Putamen (tissue), 1 donor: ENCODE results near the gene HOXA9.
A peak's percentile ranks its signal among the peaks of the same experiment; 100 is the strongest.

Experiments used
- DNase-seq: peaks from one replicate; pipeline ENCODE4 v3.0.0-alpha.2; 2016; ENCODE audit warnings: low spot score

HOXA9 gene

DNA sequence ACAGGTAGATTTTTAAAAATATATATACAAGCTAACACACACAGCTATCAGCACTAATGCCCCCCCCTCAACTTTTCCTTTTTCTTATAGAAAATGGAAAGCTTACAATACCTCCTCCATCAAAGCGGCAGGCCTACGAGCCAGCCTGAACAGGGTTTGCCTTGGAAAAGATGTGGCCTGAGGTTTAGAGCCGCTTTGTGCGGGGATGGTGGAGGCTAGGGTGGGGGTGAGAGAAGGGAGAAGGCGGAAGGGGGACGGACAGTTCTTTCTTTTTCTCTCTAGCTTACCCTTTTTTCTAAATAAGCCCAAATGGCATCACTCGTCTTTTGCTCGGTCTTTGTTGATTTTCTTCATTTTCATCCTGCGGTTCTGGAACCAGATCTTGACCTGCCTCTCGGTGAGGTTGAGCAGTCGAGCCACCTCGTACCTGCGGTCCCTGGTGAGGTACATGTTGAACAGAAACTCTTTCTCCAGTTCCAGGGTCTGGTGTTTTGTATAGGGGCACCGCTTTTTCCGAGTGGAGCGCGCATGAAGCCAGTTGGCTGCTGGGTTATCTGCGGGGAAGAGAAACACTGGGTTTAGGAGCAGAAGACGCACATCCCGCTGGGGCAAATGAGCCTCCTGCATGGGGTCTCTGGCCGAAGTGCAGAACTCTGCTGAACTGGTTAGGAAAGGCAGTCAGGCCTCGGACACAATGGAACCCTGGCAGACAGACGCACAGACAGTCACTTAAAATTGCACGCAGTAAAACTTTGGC lies 1.9 kb downstream of the HOXA9 start:
- DNase-seq, result no peak

DNA sequence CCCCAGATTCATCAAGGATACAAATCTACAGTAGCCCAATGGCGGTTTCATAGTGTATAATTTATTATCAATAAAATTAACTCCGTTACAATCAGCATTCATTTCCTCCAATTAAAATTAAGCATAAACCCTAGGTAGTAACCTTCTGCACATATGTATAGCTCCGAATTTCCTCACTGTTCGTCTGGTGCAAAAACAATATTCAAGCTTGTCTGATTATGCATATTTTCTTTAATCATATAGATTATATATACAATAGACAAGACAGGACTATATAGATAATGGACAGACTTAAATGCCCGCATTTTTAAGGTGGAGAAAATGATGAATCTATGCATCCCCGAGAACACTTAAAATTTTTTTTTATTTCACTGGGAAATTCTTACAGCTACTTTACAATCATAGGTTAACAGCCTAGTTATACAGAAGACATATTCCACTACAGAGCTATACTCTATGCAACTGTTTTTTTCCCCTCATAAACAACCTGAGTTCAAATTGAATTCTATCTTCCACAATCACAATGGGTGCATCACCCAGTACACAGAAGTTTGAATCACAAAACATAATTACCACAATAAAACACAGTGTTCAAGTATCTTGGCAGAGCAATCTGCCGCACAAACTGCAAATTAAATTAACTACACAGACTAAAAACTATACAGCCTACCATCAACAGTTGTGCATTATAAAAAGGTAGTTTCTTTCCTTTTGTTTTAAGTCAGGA lies 2.6 kb downstream of the HOXA9 start:
- no peak for DNase-seq

DNA sequence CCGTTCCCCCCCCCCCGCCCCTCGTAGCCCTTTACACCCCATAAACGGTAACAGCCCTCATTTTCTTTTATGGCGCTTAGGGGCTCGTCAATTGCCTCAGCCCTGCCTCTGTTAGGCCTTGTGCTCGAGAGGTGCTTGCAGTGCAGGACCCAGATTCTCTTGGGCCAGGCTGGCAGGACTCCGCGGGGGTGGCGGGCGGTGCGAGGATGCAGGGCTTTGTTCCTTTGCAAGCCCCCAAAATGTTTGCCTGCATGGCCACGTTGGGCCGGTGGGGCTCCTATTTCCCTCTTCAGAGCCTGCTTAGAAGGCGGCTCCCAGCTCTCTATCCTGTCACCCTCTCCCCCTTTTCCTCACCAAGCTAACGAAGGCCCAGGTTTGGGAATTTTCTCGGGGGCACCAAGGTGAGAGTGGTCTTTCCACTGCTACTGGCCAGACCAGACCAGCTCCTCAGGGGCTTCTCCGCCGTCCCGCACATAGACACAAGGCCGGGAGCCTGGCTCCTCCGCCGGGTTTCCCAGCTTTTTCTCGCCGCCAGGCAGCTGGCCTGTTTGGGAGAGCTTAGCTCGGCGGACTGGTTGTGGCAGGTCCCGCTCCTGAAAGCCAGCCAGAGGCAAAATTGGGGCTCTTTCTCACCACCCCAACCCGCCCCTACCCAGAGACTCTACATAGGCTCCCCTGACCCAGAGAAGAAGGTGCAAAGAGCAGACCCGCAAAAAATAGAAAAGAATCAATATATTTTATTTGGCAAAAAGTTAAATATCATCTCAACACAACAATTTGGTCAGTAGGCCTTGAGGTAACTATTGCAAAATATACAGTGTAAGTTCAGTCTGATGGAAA lies 3.4 kb downstream of the HOXA9 start:
- DNase-seq, result no peak

DNA sequence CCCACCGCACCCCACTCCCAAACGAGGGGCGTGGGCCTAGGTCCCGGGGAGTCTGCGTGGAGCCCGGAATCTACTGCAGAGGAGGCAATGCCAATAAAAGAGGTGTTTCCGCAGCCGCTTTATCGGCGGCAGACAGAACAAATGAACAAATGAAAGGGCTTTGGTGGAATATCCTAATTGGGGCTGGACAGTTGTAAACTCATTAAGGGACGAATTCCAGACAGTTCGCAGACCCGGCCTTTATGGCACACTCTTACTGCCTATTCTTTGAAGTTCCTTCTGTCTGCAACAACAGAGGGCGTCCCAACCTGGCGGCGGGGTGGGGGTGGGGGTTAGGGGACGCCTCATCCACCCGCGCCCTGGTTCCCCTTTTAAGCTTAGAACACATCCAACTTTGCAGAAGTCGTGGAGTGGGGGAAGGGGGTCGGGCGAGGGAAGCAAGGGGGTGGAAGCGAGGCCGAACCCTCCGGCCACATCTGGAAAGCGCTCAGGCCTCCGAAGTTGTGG lies 4.1 kb downstream of the HOXA9 start:
- DNase-seq, result no peak

DNA sequence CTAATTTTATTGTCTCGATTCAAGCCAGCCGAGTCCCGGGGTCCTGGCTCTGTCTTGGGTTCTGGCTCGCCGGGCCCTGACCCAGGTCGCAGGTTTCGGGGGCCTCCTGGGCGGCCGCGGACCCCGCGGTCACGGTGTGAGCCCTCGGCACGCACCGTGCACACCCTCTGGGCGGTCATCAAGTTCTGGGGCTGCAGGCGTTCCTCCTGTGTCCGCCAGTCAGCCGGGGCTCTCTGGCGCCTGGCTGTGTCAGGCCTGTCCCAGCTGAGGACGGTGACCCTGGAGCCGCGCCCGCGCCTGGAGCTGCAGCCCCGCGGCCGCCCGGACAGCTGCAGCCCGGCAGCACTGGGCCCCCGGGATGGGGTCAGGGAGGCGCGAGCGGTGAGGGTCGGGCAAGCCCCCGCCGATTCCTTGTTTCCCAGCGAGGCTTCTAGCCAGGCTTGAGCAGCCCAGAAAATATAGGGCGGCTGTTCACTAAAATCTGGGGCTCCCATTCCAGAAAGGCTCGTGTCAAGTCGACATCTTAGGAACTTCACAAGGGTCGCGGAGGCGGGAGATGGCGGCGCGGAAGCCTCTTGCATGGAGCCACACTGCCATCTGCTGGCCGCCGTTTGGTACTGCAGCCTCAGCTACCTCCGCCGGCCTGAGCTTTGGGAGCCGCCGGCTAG lies 4.7 kb downstream of the HOXA9 start:
- peak; percentile 71 for DNase-seq

DNA sequence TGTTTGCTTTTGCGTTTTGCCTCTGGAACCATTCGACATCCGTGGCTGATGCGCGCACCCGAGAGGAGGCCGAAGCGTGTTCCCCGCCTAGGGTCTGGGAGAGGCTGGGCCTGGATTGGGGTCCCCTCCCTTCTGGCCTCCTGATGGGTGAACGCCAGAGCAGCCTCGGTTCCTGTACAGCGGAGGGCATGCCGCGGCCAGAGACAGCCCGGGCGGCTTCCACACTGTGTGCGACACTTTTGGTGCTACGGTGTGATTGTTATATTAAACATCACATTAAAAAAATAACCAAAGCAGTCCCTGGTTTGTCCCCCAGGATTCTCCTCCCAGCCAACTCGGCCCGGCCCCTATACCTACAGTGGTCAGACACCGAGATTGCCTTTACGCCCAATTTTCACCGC lies 5.2 kb downstream of the HOXA9 start:
- DNase-seq, result no peak

DNA sequence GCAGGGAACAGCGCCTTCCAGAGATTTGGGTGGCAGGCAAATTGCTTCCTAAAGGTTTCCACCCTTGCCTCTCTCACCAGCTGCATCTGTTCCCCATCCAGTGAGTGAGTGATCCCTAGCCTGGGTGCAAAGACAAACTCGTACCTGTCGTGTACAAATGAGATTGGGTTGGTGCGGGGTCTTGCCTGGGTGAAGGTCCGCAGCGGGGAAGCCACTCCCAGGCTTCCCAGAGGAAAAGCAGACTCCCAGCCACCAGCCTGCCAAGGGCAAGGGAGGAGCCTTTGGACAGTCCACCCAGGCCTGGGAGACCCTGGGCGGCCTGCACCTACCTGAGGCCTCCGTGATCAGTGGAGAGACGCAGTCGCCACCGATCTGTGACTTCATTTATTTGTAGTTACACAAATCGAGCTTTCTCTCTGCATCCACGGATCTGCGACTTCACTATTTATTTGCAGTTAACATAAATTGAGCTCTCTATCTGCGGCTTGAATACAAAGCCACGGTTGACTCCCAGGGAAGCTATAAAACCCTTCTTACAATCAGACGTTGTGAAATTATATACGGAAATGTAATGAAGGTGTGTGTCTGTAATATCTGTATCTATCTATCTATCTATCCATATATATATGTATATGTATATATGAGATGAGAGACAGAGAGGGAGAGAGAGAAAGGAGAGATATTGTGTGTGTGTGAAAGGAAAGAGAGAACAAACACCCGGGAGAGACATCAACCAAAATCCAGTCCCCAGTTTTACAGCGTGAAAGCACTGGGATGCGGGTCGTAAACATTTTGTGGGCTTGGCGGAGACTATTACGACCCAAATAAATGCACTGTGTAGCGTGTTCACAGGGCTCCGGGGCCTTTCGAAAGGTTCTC lies 5.8 kb downstream of the HOXA9 start:
- DNase-seq, result no peak

DNA sequence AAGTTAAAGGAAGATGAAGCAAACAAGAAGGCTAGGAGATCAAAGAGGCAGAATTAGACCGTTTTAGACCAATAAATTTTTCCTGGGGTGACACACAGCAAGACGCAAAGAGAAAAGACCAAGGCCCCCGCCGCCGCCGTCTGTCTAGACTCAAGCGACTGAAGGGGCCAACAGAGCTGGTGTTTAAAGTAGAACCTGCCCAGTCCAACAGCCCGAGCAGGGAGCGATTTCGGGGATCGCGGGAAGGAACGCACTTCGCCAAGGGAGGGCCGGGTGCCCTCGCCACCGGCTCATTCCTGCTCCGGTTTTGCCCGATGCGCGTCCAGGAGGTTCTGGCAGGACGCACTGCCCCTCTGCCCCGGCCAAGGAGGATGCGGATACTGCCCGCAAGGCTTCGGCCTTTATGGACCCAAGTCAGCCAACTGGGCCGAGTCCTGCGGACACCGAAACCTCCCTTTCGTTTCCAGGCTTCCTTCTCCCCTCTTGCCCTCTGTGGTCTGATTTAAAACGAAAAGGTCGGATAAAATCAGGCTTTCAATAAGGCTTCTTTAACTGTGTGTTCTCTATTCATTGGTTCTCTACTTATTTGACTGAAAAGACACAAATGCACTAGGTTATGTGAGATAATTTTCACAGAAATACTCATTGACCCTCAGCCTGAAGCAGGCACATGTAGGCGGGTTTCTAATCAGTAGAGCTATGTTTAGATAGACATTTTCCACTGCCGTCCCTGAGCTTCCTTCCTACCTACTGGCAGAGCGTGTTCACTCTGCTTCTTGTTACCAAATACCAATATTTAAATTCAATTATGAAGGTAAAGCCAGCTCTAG lies 6.7 kb downstream of the HOXA9 start:
- DNase-seq, result no peak

DNA sequence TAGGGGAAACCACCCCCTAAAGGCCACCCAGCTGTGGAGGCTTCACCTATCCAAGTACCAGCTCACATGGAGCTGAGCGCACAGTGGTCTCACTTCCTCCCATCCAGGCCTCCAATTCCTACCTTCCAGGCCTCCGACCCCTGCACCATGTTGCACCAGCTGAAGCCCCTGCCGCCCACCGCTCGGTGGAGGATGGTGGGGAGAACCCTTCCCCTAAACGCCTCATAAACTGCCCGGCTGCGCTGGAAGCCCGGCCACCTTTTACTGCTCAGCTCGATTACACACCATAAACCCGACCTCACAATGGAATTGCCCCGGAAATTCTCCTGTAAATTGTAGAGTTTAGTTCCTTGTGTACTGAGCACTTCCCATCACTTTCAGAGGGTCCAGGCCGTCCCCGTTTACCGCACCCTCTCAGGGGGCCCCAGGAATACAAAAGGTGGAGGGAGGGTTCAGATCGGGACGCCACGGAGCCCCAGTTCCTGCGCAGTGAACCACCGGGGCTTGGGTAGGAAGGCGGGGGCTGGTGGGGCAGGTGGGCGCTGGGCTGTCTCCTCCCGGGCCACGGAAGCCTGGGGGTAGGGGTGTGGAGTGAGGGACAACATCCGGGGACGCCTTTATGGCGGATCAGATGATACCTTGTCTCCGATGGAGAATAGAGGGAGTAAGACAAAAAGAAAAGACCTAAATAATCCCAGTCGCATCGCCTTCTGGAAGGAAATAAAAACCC lies 7.5 kb downstream of the HOXA9 start:
- no peak for DNase-seq

DNA sequence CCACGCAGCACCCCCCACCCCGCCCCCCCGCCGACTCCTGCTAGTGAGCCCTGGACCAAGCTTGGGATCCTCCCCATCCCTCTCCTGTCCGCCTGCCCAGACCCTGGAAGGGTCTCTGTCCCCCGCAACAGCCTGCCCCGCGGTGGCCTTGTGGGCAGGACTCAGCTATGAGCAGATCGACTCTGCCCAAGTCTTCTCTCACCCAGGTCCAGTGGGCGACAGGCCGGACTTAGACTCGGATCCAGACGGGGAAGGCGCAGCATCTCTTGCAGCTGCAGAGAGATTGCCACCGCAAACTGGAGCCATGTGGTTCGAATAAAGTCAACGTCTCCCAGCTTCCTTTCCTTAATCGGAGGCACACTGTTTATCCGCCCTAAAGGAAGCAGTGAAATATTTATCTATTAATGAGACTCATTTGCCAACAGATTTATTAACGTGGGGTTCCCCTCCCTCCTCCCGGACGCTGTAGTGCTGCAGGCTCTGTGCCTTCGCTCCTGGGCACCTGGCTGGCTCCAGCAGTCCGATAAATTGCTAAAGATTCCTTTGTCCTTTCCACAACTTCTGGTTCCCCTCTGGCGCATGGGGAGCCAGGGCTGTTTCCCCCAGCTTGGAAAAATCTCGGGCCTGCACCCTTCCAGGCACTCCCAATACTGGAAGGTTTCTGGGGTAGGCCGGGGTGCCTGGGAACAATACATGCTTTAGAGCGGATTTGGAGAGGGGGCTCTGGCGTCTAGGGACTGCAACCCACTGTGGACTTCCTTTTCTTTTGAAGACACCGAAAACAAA lies 8.2 kb downstream of the HOXA9 start:
- no peak for DNase-seq

DNA sequence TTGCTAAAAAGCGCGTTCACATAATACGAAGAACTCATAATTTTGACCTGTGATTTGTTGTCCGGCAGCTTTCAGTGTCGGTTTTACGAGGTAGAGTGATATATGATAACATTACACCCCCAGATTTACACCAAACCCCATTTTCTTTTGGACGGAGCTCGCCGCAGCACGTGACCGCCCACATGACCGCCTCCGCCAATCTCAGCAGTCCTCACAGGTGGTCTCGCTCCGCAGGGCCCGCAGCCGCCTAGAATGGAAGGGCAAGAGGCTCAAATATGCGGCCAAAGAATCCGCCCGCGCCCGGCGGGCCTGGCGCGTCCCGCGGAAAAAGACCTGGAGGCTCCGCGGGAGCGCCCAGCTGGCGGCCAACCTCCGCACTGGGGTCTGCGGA lies 8.8 kb downstream of the HOXA9 start, which contains the start of gene HOXA7:
HOXA7 (minus strand) TSS at position 168 of the 391 bp plus-strand sequence; CDS start at position 38, 130 bp downstream.
- DNase-seq, result no peak

DNA sequence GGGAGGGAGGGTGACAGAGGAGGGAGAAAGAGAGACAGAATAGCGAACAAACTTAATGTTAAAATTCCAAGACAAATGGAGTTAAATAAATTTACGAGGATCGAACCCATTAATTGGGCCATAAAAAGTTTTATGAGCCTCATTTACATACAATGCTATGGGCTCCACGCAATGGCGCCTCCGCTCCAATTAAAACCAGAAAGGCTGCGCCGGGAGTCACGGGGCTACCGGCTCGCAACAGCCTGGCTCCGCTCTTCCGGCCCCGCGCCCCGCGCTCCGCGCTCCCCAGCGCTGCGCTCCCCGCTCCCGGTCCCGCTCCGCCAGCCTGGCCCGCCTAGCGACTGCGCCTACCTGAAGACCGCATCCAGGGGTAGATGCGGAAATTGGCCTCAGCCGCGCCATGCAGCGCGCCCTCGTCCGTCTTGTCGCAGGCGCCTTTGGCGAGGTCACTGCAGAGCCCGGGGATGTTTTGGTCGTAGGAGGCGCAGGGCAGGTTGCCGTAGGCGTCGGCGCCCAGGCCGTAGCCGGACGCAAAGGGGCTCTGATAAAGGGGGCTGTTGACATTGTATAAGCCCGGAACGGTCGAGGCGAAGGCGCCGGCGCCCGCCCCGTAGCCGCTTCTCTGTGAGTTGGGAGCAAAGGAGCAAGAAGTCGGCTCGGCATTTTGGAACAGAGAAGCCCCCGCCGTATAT lies 9.4 kb downstream of the HOXA9 start:
- no peak for DNase-seq

DNA sequence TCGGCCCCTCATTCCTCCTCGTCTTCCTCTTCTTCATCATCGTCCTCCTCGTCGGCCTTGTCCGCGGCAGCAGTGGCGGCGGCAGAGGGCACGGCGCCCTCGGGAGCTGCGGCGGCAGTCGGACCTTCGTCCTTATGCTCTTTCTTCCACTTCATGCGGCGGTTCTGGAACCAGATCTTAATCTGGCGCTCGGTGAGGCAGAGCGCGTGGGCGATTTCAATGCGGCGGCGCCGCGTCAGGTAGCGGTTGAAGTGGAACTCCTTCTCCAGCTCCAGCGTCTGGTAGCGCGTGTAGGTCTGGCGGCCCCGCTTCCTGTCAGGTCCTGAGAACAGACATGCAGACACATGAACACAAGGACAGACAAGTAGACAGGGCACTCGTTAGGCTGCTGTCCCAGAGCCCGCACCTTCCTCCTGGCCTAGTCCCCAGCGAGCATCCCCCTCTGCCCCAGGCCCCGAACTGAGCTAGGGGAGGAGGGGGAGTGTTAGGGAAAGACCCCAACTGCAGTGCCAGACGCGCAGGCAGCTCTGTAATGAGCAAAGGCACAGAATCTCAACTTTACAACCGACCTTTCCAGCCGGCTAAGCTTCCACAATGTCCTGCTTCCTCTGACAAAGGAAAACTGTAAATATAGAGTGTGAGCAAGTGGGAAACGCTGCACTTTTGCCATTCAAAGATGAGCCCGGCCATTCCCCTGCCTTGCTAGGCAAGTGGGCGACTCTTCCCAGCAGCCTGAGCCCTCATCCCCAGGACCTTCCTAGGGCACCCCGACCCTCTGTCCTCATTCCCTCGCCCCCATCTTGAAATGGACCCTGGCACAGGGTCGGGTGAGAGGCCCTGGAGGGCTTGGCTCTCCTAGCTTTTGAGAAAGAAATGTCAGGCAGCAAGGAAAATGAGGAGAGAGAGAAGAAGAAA lies 10.2 kb downstream of the HOXA9 start:
- DNase-seq, result no peak

DNA sequence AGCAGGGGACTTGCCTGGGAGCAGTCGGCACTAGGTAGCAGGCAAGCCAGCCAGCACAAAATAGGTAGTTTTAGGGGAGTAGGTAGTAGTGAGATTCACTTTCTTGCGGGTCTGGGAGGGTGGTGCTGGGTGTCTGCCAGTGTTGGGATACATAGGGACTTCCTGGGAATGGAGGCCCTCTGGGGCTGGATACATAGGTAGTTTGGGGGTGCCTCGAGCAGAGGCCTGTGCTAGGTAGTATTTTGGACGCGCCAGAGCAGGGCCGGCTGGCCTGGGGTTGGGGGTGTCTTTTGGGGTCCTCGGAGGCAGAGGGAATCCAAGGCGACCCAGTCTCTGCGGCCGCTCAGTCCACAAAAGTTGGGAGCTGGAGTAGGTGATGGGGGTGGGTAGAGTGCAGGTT lies 11.0 kb downstream of the HOXA9 start:
- DNase-seq, result no peak

DNA sequence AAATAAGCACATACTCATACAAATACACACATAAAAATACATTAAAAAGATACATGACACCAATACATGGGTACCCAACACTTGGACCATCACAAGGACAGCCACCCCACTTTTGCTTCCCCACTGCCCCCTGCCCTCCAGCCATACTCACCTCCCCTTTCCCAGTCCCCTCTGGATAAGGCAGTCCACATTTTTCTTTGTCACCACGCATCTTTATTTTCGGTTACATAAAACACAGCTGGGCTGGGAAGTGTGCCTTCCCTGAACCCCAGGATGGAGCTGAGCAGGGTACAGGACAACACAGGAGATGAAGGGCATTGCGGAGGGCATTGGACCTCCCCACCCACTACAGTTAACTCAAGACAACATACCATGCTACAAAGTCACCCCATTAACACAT lies 11.8 kb downstream of the HOXA9 start:
- DNase-seq, result no peak

DNA sequence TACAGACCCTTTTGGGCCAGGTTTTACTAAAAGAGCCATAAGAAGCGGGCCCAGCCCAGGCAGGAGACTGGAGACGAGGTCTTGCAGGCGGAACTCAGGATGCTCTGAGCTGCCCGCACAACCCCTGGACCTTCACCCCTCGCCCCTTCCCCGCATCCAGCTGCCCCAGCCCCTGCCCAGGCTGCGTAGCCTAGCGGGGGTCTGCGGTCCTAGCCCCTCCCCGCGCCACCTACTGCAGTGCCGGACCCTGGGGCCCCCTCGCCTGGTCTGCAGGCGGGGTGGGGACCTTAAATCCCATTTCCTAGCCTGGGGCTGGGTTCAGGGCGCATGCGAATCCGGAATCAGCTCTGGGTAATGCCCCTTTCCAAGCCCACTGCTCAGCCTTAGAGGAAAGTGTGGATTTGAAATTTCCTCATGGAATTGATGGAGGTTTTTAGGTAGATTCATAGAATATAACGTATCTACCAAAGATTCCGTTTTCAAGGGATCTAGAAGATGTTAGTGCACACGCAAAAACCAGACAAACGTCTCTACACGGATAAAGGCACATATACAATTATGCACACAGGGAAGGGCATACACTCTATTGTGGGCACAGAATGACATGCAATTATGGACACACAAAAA lies 12.4 kb downstream of the HOXA9 start:
- DNase-seq, result no peak
